LNCAP (cell line): ENCODE results near the gene LRRTM3.

Source experiments
- CTCF ChIP-seq: fragments of 450-650 bp; IDR thresholded peaks from 2 replicates; pipeline ENCODE4 v1.5.1; 2017; ENCODE audit warnings: mild to moderate bottlenecking

Gene LRRTM3

GRCh38 chr10:66940965-66941364 is 15.1 kb downstream of the LRRTM3 start:
- no peak for TF ChIP-seq CTCF

DNA sequence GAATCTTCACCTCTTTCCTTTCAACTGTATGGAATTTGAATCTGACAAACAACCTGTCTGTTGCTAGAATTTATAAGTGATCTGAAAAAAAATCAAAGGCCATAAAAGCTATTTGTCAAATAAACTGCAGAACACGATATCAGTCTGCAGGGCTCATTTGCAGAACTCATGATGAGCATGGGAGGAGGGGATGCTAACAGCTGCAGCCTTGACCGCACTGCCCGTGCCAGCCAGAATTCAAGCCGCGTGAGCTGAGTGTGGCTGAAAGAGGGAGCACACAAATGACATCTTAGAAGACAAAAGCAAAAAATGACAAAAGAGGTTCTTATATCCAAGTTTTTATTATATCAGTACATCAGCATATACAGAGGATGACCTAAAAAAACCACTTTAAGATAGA is 15.7 kb downstream of the LRRTM3 start:
- no peak for TF ChIP-seq CTCF

DNA sequence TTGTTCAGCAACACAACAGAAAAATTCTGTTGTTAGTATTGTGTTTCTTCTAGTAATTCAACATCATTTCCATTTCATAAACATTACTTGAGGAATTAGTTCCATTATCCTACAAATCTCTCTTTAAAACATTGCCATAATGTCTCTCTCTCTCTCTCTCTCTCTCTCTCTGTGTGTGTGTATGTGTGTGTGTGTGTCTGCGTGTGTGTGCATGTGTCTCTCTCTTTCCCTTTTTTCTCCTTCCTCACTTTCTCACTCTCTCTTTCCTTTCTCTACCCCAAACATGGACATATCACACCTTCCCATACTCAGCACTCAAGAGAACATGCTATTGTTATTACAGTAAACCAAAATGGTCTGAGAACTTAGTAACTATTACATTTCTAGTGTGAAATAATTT is 16.6 kb downstream of the LRRTM3 start:
- no peak for TF ChIP-seq CTCF

DNA sequence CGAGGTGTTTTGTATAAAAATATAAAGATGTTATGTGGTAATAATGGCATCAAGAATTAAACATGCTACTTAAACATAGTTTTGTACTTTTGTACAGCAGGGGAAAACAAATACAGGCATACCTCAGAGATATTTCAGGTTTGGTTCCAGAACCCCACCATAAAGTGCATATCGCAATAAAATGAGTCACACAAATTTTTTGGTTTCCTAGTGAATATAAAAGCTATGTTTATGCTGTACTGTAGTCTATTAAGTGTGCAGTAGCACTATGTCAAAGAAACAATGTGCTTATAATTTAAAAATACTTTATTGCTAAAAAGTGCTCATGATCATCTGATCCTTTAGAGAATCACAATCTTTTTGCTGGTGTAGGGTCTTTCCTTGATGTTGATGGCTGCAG is 17.8 kb downstream of the LRRTM3 start:
- no peak for TF ChIP-seq CTCF

DNA sequence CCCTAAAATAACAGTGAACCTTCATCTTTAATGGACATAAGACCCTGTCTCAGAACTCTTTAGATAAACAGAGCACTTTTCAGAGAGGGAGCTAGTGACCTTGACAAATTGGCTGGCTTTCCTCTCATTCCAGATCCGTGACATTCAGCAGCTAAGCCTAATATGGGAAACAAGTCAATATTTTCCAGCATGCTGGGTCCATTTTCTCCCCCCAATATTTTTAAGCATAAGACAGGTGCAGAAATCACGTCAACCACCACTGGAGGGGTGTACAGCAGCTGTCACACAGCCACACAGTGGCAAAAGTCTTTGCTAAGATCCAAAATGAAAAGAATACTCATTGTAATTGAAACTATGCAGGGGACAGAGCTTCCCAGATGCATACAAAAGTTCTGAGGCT is 26.1 kb downstream of the LRRTM3 start:
- no peak for TF ChIP-seq CTCF

DNA sequence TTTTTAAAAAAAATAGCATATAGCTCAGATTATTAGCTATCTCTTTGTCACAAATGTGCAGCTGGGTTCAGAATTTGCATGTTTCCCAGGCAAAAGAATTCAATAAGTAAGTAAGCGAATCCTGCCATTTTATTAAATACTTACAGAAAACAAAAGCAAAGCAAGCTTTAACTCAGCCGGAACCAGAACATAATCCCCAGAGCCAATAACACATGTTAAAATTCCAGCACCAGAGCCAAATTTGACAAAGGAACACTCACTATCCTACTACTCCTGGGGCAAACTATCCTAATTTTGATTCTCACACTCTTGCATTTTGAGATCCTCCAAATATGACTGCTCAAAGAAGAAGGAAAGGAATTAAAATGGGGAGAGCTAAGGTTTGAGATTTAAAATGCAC is 32.6 kb downstream of the LRRTM3 start:
- TF ChIP-seq CTCF: no peak

GRCh38 chr10:66964946-66965345 is 39.1 kb downstream of the LRRTM3 start:
- TF ChIP-seq CTCF: no peak

DNA sequence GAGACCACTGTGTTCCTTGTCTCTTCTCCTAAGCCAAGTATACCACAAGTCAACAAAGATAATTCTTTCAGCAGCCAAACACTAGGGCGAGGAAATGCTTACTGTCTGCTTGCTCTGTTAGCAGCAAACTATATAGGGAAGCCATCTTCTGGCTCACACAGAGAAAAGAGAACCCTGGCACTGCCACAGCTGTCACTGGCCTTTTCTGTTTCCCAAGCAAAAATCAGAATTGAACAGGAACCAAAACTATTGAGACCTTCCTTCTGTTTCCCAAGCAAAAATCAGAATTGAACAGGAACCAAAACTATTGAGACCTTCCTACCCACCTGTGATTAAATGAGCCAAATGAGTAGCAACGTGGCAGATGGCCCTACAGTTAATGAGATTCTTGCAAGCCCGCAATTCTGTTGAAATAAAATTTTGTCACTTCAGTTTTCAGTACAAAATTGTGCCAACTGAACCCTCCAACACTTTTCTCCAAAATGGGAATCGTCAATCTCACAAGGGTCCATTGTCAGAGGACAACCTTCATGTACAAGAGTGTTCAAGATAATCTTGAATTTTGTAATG is 54.5 kb downstream of the LRRTM3 start:
- TF ChIP-seq CTCF: no peak
